HG03575 (cell line): ENCODE results near the gene TMEM255A.

Source experiments
- ATAC-seq: cut with Tn5 transposase; IDR thresholded peaks from one replicate; pipeline ENCODE4 v1.9.1; 2021; ENCODE audit not compliant: unreplicated experiment, insufficient number of reproducible peaks, low FRiP score; ENCODE audit errors: extremely low read depth

Gene TMEM255A

GRCh38 chrX:120228187-120228908, 82.9 kb downstream of the TMEM255A start:
- ATAC-seq = no peak

- no peak for ATAC-seq
These were observed 86.9 kb downstream of the TMEM255A start for GRCh38 chrX:120224388-120224787.

- ATAC-seq = no peak
These were observed 87.9 kb downstream of the TMEM255A start for GRCh38 chrX:120223374-120223773.

- no peak for ATAC-seq
These were observed 97.6 kb downstream of the TMEM255A start for GRCh38 chrX:120213438-120214265.
